ENCODE data around the gene PDE6D. TPM values are rescaled to one million over a fixed set of nuclear protein-coding genes. Genes with fewer than 3 reads are reported as not detected.

Gene PDE6D
- total RNA-seq, 1 donor from 2014 or later = 18.5 TPM

GRCh38 chr2:231683292-231684235 lies 97.5 kb downstream of the PDE6D start:
- DNase-seq (ENCODE audit: low spot score) = no peak

GRCh38 chr2:231682603-231683291 lies 98.3 kb downstream of the PDE6D start:
- DNase-seq (ENCODE audit: low spot score) = no peak

Other genes with a start within 250 kb of the PDE6D start
- not detected for gene TEX44, start 188.4 kb downstream of the PDE6D start, total RNA-seq
- 1,016 TPM for gene PTMA, start 72.8 kb downstream of the PDE6D start, total RNA-seq
- 47.7 TPM for gene COPS7B, start 5.2 kb upstream of the PDE6D start, total RNA-seq
- gene NPPC, start 145.1 kb upstream of the PDE6D start, total RNA-seq = 0.36 TPM
- 77.2 TPM for gene DIS3L2, start 180.4 kb upstream of the PDE6D start, total RNA-seq

Data from ureter (tissue), 1 donor.